GM21723 (cell line): ENCODE data around the gene R3HDM2.

ENCODE experiments used
- ATAC-seq: cut with Tn5 transposase; IDR thresholded peaks from one replicate; pipeline ENCODE4 v1.9.1; 2021; ENCODE audit warnings: mild to moderate bottlenecking, moderate library complexity; ENCODE audit not compliant: unreplicated experiment

R3HDM2 gene

GRCh38 chr12:57430931-57431566 lies at the start of gene R3HDM2:
Gene R3HDM2, minus strand, starts transcription at chr12:57431043. Its CDS starts 120,615 bp downstream, at chr12:57310428.
- peak; percentile 92 for ATAC-seq

- peak; percentile 37 for ATAC-seq
Measured at GRCh38 chr12:57479376-57480115, 48.7 kb upstream of the R3HDM2 start, which contains the start of gene ARHGAP9. Gene ARHGAP9, minus strand, starts transcription at chr12:57479866. Its CDS starts 460 bp downstream, at chr12:57479406.

- ATAC-seq = no peak
Measured at GRCh38 chr12:57479043-57479375, 48.2 kb upstream of the R3HDM2 start.

- peak; percentile 42 for ATAC-seq
Measured at GRCh38 chr12:57477710-57478681, 47.2 kb upstream of the R3HDM2 start.

- ATAC-seq = no peak
Measured at GRCh38 chr12:57476993-57477709, 46.3 kb upstream of the R3HDM2 start.

GRCh38 chr12:57476162-57476992 lies 45.5 kb upstream of the R3HDM2 start:
- ATAC-seq = peak; percentile 50

GRCh38 chr12:57475271-57476161 lies 44.7 kb upstream of the R3HDM2 start:
- ATAC-seq = peak; percentile 5

GRCh38 chr12:57474862-57475261 lies 44.0 kb upstream of the R3HDM2 start:
- ATAC-seq = no peak

- ATAC-seq = no peak
Measured at GRCh38 chr12:57474430-57474829, 43.6 kb upstream of the R3HDM2 start.

GRCh38 chr12:57473886-57474285 lies 43.0 kb upstream of the R3HDM2 start:
- no peak for ATAC-seq

- ATAC-seq = no peak
Measured at GRCh38 chr12:57473392-57473791, 42.5 kb upstream of the R3HDM2 start.

GRCh38 chr12:57472391-57472790 lies 41.5 kb upstream of the R3HDM2 start:
- no peak for ATAC-seq

- no peak for ATAC-seq
Measured at GRCh38 chr12:57471661-57472060, 40.8 kb upstream of the R3HDM2 start.

GRCh38 chr12:57470970-57471656 lies 40.3 kb upstream of the R3HDM2 start:
- no peak for ATAC-seq

- ATAC-seq = no peak
Measured at GRCh38 chr12:57470286-57470969, 39.6 kb upstream of the R3HDM2 start.

GRCh38 chr12:57469296-57470164 lies 38.7 kb upstream of the R3HDM2 start:
- no peak for ATAC-seq

- ATAC-seq = no peak
Measured at GRCh38 chr12:57467915-57468314, 37.1 kb upstream of the R3HDM2 start.
